H1 (cell line): Measurements from ENCODE around the gene ZNF488.

Experiments used
- CHD1 ChIP-seq: IDR thresholded peaks from 2 replicates; pipeline ENCODE4 v1.6.1; 2012; ENCODE audit warnings: low read depth, low read length, improper control_type of control experiment
- CTCF ChIP-seq, 3 experiments: IDR thresholded peaks; 1 replicate in 2 of 3; 2 replicates in 1 of 3; pipeline versions ENCODE4 v1.5.1 to v1.6.1; 2011; ENCODE audit warnings: low read length in 3 of 3, mild to moderate bottlenecking in 3 of 3, inconsistent platforms in 2 of 3, low read depth in 1 of 3, moderate library complexity in 1 of 3; ENCODE audit not compliant: insufficient read depth in 1 of 3; ENCODE audit errors: control extremely low read depth in 1 of 3
- POLR2A ChIP-seq, 2 experiments: IDR thresholded peaks; 1 replicate in 1 of 2; 2 replicates in 1 of 2; pipeline ENCODE4 v1.6.1; 2011; ENCODE audit warnings: low read depth in 2 of 2, low read length in 2 of 2, mild to moderate bottlenecking in 2 of 2; ENCODE audit errors: control extremely low read depth in 1 of 2

- no peak for TF ChIP-seq CHD1
- no peak for TF ChIP-seq CTCF (IDR thresholded peaks at IDR 0.05; ENCODE audit: control extremely low read depth in 1 of 3, insufficient read depth in 1 of 3, low read depth in 1 of 3, low read length in 3 of 3)
- no peak for TF ChIP-seq POLR2A (IDR thresholded peaks at IDR 0.05; ENCODE audit: control extremely low read depth in 1 of 2, low read depth in 2 of 2, low read length in 2 of 2)
These were observed 18.7 kb upstream of the ZNF488 start for GRCh38 chr10:47402641-47403301.
